HG03442 (cell line): ENCODE results near the gene COP1.

ENCODE experiments used
- ATAC-seq: cut with Tn5 transposase; IDR thresholded peaks from one replicate; pipeline ENCODE4 v1.9.1; 2021; ENCODE audit warnings: mild to moderate bottlenecking, moderate library complexity; ENCODE audit not compliant: unreplicated experiment

COP1 gene

GRCh38 chr1:175976865-175977642 is 230.0 kb downstream of the COP1 start:
- ATAC-seq, result no peak

GRCh38 chr1:175969231-175969630 is 237.9 kb downstream of the COP1 start:
- no peak for ATAC-seq

- ATAC-seq, result peak; percentile 41
Observed at GRCh38 chr1:175968486-175969172, 238.5 kb downstream of the COP1 start.

DNA sequence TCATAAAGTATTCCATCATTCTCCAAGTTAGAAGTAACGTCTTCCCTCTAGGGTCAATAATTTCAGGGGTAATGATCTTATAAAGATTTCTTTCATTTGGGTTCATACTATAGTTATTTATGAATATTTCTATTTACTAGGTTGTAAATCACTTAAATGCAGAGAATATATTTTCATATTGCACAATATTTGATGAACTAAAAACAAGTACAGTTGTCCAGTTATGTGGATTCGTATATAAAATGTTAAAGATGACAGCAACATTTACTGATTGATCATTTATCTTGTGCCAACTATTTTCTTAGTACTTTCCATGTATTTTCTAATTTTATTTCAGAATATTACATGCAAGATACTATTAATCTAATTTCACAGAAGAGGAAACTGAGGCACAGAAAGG is 243.3 kb downstream of the COP1 start:
- no peak for ATAC-seq

GRCh38 chr1:175960169-175960568 is 246.9 kb downstream of the COP1 start:
- ATAC-seq, result no peak

DNA sequence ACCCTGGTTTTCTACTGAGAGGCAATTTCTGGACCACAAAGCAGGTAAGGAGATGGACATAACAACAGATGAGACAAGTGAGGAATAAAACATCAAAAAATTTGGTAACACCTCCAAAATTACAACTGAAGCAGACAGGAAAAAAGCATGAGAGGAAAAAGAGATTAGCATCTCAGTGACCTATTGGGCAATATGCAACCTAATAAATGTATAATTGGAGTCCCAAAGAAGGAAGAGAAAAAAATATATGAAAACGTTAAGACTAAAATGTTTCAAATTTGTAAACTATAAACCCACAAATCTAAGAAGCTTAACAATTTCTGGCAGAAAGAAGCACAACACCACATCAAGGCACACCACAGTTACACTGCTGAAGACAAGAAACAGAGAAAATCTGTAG is 255.5 kb downstream of the COP1 start:
- ATAC-seq, result no peak

DNA sequence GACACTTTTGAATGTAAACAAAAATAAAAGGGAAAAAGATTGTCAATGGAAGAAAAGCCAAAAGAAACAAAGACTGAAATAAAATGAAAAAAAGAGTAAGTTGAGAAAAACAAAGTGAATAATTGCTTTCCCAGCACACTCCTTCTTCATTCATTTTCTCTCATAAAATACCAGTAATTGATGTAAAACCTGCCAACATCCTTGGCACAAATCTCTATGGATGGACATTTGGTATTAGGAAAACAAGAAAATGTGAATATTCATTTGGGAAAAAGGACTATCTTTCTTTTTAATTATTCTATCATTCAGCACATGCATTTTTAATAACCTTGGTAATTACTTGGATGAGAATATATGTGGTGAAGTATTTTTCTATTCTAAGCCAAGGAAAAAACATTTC is 259.3 kb downstream of the COP1 start:
- no peak for ATAC-seq

DNA sequence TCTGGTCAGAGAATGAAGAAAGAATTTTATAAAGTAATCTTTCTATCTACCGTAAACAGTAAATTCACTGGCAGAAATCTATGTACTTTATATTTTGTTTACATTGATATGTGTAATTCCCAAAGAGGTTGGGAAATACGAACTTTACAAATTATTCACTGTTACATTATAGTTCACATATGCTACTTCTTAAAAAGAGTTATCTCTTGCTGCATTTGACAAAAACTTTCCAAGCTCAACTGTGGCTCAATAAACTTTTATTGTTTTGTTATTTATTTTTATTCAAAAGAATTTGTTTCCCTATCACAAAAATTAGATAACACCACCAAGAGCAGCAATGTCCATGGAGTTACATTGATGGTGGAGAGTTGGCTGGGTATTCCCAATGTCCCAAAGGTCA is 262.5 kb downstream of the COP1 start:
- ATAC-seq, result no peak

- no peak for ATAC-seq
Observed at GRCh38 chr1:175941164-175941563, 265.9 kb downstream of the COP1 start.

- ATAC-seq, result no peak
Observed at GRCh38 chr1:175936736-175937135, 270.4 kb downstream of the COP1 start.

DNA sequence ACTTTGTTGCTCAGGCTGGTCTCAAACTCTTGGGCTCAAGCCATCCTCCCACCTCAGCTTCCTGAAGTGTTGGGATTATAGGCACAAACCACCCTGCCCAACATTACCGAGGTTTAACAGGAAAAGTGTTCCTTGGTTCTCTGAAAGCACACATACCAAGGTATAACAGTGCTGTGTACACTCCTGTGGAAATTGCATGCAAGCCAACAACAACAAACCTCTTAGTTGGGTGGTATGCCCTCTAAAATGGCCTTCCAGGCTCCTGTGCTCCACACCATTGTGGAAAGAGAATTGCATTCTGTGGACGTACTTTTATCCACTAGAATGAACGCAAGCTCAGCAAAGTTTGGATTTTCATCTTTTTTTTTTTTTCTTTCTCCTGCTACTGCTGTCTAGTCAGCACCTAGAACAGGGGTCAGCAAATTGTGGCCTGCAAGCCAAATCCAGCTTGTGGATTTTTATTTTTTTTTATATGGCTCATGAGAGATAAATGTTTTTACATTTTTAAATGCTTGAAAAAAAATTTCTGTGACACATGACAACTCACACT is 271.4 kb downstream of the COP1 start:
- no peak for ATAC-seq

- ATAC-seq, result no peak
Observed at GRCh38 chr1:175935166-175935565, 271.9 kb downstream of the COP1 start.

DNA sequence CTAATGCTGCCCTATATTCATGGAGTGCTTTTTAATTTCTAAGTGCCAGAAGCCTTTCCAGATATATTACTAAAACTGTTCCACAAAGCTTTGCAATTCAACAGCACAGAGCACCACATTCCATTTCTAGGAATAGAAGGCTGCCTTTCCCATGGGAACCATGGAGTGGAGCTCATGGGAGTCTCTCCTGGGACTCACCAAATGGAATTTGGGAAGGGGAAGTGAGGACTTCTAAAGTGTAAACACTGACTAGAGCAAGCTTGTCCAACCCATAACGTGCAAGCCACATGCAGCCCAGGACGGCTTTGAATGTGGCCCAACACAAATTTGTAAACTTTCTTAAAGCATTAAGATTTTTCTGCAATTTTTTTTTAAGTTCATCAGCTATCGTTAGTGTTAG is 273.3 kb downstream of the COP1 start:
- no peak for ATAC-seq

DNA sequence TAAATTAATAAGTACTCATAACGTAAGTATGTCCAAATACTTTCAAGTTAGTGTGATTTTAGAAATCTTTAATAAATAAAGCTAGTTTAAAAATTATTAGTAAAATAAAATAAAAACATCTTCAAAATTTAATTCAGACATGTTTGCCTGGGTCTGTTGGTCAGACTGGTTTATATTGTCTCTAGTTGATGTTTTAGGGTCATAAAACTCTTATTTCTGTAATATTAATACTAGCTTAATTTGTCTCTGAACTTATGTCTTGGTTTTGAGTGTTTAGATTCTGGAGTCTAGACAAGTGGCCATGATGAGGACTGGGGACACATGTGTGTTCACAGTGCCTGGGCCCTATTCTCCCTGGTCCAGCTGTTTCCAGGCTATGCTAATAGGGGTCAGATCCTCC is 279.1 kb downstream of the COP1 start:
- ATAC-seq, result no peak

GRCh38 chr1:175922254-175922881 is 284.7 kb downstream of the COP1 start:
- ATAC-seq, result no peak

DNA sequence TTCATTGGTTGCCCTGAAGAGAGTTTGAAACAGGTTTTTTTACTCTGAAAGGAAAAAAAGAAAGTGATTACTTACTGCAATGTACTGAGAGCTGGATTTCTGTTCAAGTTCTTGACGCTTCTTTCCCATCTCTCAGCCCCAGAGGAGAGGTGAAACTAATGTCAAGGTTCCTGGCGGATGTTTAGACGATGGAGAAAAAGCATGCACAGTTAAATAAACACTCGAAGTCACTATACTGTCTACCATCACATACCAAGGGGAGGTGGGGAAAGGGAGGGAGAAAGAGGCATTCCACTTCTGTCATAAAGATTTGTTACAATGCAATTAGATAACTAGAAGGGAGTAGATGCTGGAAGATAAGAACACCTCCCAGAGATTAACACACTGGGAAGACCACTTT is 286.7 kb downstream of the COP1 start:
- ATAC-seq, result no peak

- ATAC-seq, result no peak
Observed at GRCh38 chr1:175919001-175919400, 288.1 kb downstream of the COP1 start.

GRCh38 chr1:175918364-175918801 is 288.7 kb downstream of the COP1 start:
- no peak for ATAC-seq

DNA sequence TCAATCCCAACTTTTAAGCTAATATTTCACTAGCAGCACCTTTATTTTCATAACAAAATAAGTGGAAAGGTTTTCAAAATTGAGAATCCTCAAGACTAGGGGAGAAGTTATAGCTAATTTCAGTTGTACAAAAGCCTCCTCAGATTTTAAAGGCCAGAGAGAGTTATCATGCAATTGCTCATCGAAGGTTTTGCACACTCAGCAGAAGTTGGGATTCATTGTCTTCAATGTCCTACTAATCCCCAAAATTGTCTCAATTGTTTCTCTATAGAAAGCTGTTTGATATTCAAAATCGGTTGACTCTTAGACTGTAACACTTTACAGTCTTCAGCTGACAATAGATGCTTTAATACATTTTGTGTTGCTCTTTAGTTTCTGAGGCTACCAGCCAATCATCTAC is 293.0 kb downstream of the COP1 start:
- no peak for ATAC-seq

DNA sequence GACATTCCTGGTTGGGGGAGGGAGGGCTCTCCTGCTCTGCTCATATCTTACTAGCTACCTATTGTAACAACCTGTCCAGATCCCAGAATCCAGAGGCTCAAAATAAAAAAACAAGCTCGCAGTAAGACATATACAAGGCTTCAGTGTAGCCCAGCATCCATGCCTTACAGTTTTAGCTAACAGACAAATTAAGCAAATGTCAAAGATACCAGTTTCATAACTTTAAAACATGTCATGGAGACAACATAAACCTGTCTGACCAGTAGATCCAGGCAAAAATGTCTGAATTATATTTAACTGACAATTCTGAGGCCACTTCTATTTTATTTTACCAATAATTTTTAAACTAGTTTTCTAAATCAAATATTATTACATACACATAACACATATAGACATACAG is 295.9 kb downstream of the COP1 start:
- no peak for ATAC-seq

DNA sequence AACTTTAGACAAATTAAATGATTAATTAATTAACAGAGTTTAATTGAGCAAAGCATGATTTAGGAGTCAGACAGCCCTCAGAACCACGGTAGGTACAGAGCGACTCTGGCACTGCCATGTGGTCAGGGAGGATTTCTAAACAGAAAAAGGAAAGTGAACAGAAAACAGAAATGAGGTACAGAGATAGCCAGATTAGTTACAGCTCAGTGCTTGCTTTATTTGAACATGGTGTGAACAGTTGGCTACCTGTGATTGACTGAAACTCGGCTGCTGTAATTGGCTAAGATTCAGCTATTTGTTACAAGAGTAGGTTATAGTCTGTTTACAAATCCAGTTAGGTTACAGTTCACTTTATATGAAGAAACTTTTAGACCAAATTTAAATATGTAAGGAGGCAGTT is 300.7 kb downstream of the COP1 start:
- no peak for ATAC-seq

GRCh38 chr1:175904808-175905207 is 302.3 kb downstream of the COP1 start:
- no peak for ATAC-seq
